ENCODE data around the gene SGO2.

DNA sequence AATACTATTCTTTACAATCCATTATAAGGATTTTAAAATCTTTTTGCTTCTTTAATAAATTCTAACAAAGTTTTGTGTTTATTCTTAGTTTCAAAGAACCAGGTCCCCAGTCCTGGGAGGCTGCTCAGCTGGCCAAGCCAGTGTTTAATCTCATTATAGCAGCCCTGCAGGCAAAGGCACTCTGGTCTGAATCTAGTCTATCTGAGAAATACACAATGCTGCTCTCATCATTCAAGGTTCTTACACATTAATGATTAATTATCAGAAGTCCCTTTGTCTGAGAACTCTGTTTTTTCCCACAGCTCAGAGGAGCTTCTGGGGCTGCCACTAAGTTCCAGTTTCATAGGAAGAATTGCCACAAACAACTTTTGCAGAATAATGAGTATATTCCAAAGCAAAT, 43.8 kb upstream of the SGO2 start:
- no peak for TF ChIP-seq POLR2A (IDR thresholded peaks at IDR 0.05; ENCODE audit: low read length)
- TF ChIP-seq GATA1 (IDR thresholded peaks at IDR 0.05; ENCODE audit: low read depth, low read length), result no peak

Measured in erythroblast (primary cell).